ENCODE results near the gene TMEM179. TPM values are rescaled to one million over a fixed set of nuclear protein-coding genes. Genes with fewer than 3 reads are reported as not detected.

TMEM179 gene
- total and polyA plus RNA-seq, 3 donors from 2014 or later = 4.9 to 12.1 (median 9.8) TPM

GRCh38 chr14:104598910-104599273, 5.7 kb downstream of the TMEM179 start:
- Histone ChIP-seq H3K4me1 (no peaks in the 10 kb centered on the region), H3K4me3 (no peak overlapping the region), H3K36me3 (ENCODE audit: low read depth, missing control alignments) (no peaks in the 10 kb centered on the region), H3K9me3 (no peaks in the 10 kb centered on the region), H3K27ac (no peak overlapping the region), H3K27me3 (no peaks in the 10 kb centered on the region)
- 96 to 98% methylated on average over 8 to 12 of the region's 12 CpGs for WGBS, 2 donors
- no peak for TF ChIP-seq POLR2A (IDR thresholded peaks at IDR 0.05)
- TF ChIP-seq, protein P1, sequence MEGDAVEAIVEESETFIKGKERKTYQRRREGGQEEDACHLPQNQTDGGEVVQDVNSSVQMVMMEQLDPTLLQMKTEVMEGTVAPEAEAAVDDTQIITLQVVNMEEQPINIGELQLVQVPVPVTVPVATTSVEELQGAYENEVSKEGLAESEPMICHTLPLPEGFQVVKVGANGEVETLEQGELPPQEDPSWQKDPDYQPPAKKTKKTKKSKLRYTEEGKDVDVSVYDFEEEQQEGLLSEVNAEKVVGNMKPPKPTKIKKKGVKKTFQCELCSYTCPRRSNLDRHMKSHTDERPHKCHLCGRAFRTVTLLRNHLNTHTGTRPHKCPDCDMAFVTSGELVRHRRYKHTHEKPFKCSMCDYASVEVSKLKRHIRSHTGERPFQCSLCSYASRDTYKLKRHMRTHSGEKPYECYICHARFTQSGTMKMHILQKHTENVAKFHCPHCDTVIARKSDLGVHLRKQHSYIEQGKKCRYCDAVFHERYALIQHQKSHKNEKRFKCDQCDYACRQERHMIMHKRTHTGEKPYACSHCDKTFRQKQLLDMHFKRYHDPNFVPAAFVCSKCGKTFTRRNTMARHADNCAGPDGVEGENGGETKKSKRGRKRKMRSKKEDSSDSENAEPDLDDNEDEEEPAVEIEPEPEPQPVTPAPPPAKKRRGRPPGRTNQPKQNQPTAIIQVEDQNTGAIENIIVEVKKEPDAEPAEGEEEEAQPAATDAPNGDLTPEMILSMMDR (IDR thresholded peaks at IDR 0.05) = no peak
- intact Hi-C loops (cut with DNase I; ENCODE audit: low total_unique reads) = no loop called here
- no peak for DNase-seq

GRCh38 chr14:104598039-104598909, 6.3 kb downstream of the TMEM179 start:
- intact Hi-C loops (cut with DNase I; ENCODE audit: low total_unique reads) = no loop called here
- Histone ChIP-seq H3K9me3 (no peaks in the 10 kb centered on the region), H3K4me3 (no peak overlapping the region), H3K27ac (no peak overlapping the region), H3K36me3 (ENCODE audit: low read depth, missing control alignments) (no peaks in the 10 kb centered on the region), H3K4me1 (no peaks in the 10 kb centered on the region), H3K27me3 (no peaks in the 10 kb centered on the region)
- no peak for TF ChIP-seq POLR2A (IDR thresholded peaks at IDR 0.05)
- TF ChIP-seq, protein P1 (IDR thresholded peaks at IDR 0.05) = no peak
- WGBS, 2 donors = 82 to 85% methylated on average over 17 to 28 of the region's 28 CpGs
- DNase-seq = no peak

DNA sequence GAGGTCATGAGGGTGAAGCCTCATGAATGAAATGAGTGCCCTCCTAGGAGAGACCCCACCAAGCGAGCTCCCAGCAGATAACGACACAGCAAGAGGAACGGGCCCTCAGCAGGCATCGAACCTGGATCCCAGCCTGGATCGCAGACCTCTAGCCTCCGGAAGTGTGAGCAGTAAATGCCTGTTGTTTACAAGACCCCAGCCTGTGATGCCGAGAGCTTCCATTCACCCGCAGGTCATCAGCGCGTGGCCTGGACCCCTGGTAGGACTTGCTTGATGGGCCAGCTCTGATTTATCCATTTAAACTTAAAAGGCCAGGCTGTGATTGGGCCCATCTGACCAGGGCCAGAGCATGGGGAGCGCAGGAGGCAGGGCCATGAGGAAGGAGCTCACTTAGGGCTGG, 7.0 kb downstream of the TMEM179 start:
- intact Hi-C loops (cut with DNase I; ENCODE audit: low total_unique reads) = no loop called here

DNA sequence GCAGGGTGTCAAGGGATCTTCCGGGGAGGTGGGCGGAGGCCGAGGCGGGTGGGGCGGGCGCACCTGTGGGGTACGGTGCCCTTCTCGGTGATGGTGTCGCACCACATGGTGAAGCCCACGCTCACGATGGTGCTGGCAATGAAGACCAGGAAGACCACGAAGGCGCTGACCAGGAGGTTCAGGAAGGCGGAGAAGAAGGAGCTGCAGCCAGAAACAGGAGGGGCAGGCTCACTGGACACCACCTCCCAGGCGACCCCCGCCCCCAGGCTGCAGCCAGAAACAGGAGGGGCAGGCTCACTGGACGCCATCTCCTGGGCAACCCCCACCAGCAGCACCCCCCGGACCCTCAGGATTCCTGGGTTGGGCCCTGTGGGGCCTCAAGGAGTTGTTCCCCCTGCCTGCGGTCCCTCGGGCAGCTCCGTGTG, 7.6 kb downstream of the TMEM179 start:
- no peaks in the 10 kb centered on the region for H3K36me3 ChIP-seq (ENCODE audit: low read depth, missing control alignments)
- intact Hi-C loops (cut with DNase I; ENCODE audit: low total_unique reads) = no loop called here
- H3K27me3 ChIP-seq = no peaks in the 10 kb centered on the region

More for the DNA sequence above, 7.0 kb downstream of the TMEM179 start:
- H3K9me3 ChIP-seq = no peaks in the 10 kb centered on the region
- no peak for TF ChIP-seq POLR2A (IDR thresholded peaks at IDR 0.05)
- TF ChIP-seq, protein P1 (IDR thresholded peaks at IDR 0.05) = no peak
- H3K27ac ChIP-seq = no peak overlapping the region
- no peaks in the 10 kb centered on the region for H3K36me3 ChIP-seq (ENCODE audit: low read depth, missing control alignments)
- 91 to 93% methylated on average over 8 to 11 of the region's 11 CpGs for WGBS, 2 donors
- H3K4me3 ChIP-seq = no peak overlapping the region
- DNase-seq = no peak
- no peaks in the 10 kb centered on the region for H3K4me1 ChIP-seq
- no peaks in the 10 kb centered on the region for H3K27me3 ChIP-seq

More for the DNA sequence above, 7.6 kb downstream of the TMEM179 start:
- Histone ChIP-seq H3K27ac (no peak overlapping the region), H3K4me1 (no peaks in the 10 kb centered on the region), H3K4me3 (no peak overlapping the region), H3K9me3 (no peaks in the 10 kb centered on the region)
- no peak for DNase-seq
- WGBS, 2 donors = 95 to 96% methylated on average over 5 to 21 of the region's 21 CpGs
- TF ChIP-seq, protein P1 (IDR thresholded peaks at IDR 0.05) = no peak
